GM23338 (cell line): ENCODE results near the gene GAS2.

Source experiments
- CTCF ChIP-seq, 2 experiments: fragments of 200-600 bp in 1 of 2; sonication (generic) in 1 of 2; conservative IDR thresholded peaks; 2 replicates each; pipeline versions ENCODE4 v1.5.1 to v1.6.1; 2016 to 2017; ENCODE audit warnings: antibody characterized with exemption in 2 of 2, low read depth in 2 of 2, mild to moderate bottlenecking in 2 of 2, moderate library complexity in 1 of 2
- EZH2 ChIP-seq: fragments of 200-600 bp; sonication (generic); IDR thresholded peaks from one replicate; pipeline ENCODE4 v1.8.0; 2017; ENCODE audit warnings: antibody characterized with exemption, mild to moderate bottlenecking, low read depth; ENCODE audit not compliant: unreplicated experiment
- EZH2phosphoT487 ChIP-seq: fragments of 200-600 bp; sonication (generic); IDR thresholded peaks from one replicate; pipeline ENCODE4 v1.8.1; 2018; ENCODE audit warnings: antibody characterized with exemption; ENCODE audit not compliant: unreplicated experiment
- JUNB ChIP-seq: IDR thresholded peaks from one replicate; pipeline ENCODE4 v1.6.1; 2016; ENCODE audit warnings: antibody characterized with exemption; ENCODE audit not compliant: unreplicated experiment
- POLR2AphosphoS5 ChIP-seq: IDR thresholded peaks from 2 replicates; pipeline ENCODE4 v1.6.1; 2016; ENCODE audit warnings: antibody characterized with exemption, low read depth
- REST ChIP-seq: IDR thresholded peaks from one replicate; pipeline ENCODE4 v1.6.1; 2018; ENCODE audit warnings: antibody characterized with exemption; ENCODE audit not compliant: unreplicated experiment
- STAT1 ChIP-seq: IDR thresholded peaks from one replicate; pipeline ENCODE4 v1.6.1; 2016; ENCODE audit warnings: antibody characterized with exemption; ENCODE audit not compliant: unreplicated experiment

- TF ChIP-seq EZH2 (no peak), POLR2AphosphoS5 (no peak), CTCF (conservative IDR thresholded peaks at IDR 0.05; ENCODE audit: low read depth in 2 of 2) (no peak), JUNB (no peak), REST (no peak), EZH2phosphoT487 (no peak), STAT1 (no peak)
These were observed 130.6 kb downstream of the GAS2 start for GRCh38 chr11:22797047-22797446.
